Gastroesophageal sphincter (tissue), 4 donors: Measurements from ENCODE around the gene FAM120A. TPM values are rescaled to one million over a fixed set of nuclear protein-coding genes. Genes with fewer than 3 reads are reported as not detected.

Experiments used
- ATAC-seq: fragments of 150-250 bp; one replicate; pipeline ENCODE4 v1.9.1; 2016; ENCODE audit warnings: mild to moderate bottlenecking, moderate library complexity
- H3K27ac ChIP-seq, 4 donors: fragments of 200-600 bp; sonication (generic) in 3 of 4; 1 replicate in 3 of 4; 2 replicates in 1 of 4; pipeline ENCODE4 v1.5.1; 2016 to 2019
- H3K27me3 ChIP-seq: fragments of 200-600 bp; sonication (generic); one replicate; pipeline ENCODE4 v1.5.1; 2019
- H3K36me3 ChIP-seq, 2 donors: fragments of 200-600 bp; sonication (generic); one replicate each; pipeline ENCODE4 v1.5.1; 2019; ENCODE audit warnings: control low read depth in 1 of 2
- H3K4me1 ChIP-seq, 3 donors: fragments of 200-600 bp; sonication (generic); 1 replicate in 2 of 3; 2 replicates in 1 of 3; pipeline ENCODE4 v1.5.1; 2016 to 2019; ENCODE audit warnings: control low read depth in 2 of 3
- H3K4me3 ChIP-seq, 2 donors: fragments of 200-600 bp; sonication (generic); one replicate each; pipeline ENCODE4 v1.5.1; 2019; ENCODE audit warnings: mild to moderate bottlenecking in 1 of 2, moderate library complexity in 1 of 2
- H3K9me3 ChIP-seq, 3 donors: fragments of 200-600 bp; sonication (generic); one replicate each; pipeline ENCODE4 v1.5.1; 2017 to 2019; ENCODE audit warnings: control low read depth in 2 of 3
- EP300 ChIP-seq: sonication (generic); formaldehyde crosslinking; IDR thresholded peaks from one replicate; pipeline ENCODE4 v1.6.1; 2017; ENCODE audit warnings: antibody characterized with exemption, mild to moderate bottlenecking
- POLR2A ChIP-seq, 2 donors: fragments of 450-650 bp; IDR thresholded peaks; one replicate each; pipeline ENCODE4 v1.6.1; 2017; ENCODE audit warnings: antibody characterized with exemption in 2 of 2, mild to moderate bottlenecking in 2 of 2, moderate library complexity in 1 of 2
- POLR2AphosphoS5 ChIP-seq: sonication (generic); formaldehyde crosslinking; IDR thresholded peaks from one replicate; pipeline ENCODE4 v1.6.1; 2017; ENCODE audit warnings: antibody characterized with exemption
- WGBS, 2 donors: methylation state at CpG; one replicate each; pipeline ENCODE4 v1.1.5; 2018; ENCODE audit warnings: low coverage in 1 of 2; 5-methylcytosine and 5-hydroxymethylcytosine counted together
- total RNA-seq, 4 donors: library from RNA; depleted of rRNA; stranded (reverse); fragments of >200 nt; gene quantifications; one replicate each; pipeline ENCODE4 v1.1.0, GENCODE V29; 2016
- TF ChIP-seq, protein P1 (sequence below), 4 experiments: fragments of 200-600 bp in 2 of 4; fragments of 450-650 bp in 2 of 4; sonication (generic) in 1 of 4; IDR thresholded peaks; one replicate each; pipeline ENCODE4 v1.5.1; 2017 to 2019; ENCODE audit warnings: antibody characterized with exemption in 4 of 4, mild to moderate bottlenecking in 2 of 4, moderate library complexity in 2 of 4

The FAM120A gene
- total RNA-seq, 4 donors from 2014 or later = 68.6 to 116 (median 75.7) TPM

DNA sequence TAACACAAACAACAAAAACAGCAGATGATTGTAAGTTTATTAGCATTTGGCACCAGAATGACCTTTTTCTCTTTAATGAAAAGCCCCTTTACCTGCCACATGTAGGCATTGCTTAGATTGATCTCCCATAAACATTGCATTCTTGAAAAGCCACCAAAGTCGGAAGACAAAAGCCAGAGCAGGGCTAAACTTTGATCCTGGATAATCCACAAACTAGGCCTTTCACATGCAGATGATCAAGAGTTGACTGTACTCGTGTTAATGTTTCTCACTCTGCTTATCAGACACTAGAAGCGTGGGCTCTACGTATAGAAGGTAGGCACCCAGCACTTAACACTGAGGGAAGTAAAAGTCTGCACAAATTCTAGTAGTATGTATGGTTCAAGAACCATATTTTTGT, 103.9 kb downstream of the FAM120A start:
- H3K4me1 ChIP-seq = peaks cover 0 to 40% (median 0%) of the 10 kb centered on the region in 3 donors
- H3K9me3 ChIP-seq = no peaks in the 10 kb centered on the region
- H3K27me3 ChIP-seq = no peaks in the 10 kb centered on the region
- H3K27ac ChIP-seq = no peak overlapping the region
- ATAC-seq = no peak
- TF ChIP-seq POLR2A (IDR thresholded peaks at IDR 0.05) (no peak), EP300 (no peak), POLR2AphosphoS5 (no peak)
- TF ChIP-seq, protein P1, sequence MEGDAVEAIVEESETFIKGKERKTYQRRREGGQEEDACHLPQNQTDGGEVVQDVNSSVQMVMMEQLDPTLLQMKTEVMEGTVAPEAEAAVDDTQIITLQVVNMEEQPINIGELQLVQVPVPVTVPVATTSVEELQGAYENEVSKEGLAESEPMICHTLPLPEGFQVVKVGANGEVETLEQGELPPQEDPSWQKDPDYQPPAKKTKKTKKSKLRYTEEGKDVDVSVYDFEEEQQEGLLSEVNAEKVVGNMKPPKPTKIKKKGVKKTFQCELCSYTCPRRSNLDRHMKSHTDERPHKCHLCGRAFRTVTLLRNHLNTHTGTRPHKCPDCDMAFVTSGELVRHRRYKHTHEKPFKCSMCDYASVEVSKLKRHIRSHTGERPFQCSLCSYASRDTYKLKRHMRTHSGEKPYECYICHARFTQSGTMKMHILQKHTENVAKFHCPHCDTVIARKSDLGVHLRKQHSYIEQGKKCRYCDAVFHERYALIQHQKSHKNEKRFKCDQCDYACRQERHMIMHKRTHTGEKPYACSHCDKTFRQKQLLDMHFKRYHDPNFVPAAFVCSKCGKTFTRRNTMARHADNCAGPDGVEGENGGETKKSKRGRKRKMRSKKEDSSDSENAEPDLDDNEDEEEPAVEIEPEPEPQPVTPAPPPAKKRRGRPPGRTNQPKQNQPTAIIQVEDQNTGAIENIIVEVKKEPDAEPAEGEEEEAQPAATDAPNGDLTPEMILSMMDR (IDR thresholded peaks at IDR 0.05) = no peak
- no peak overlapping the region for H3K4me3 ChIP-seq
- H3K36me3 ChIP-seq = peaks cover 0 to 84% of the 10 kb centered on the region in 2 donors
- 28 to 45% methylated on average over 4 of the region's 4 CpGs for WGBS, 2 donors

DNA sequence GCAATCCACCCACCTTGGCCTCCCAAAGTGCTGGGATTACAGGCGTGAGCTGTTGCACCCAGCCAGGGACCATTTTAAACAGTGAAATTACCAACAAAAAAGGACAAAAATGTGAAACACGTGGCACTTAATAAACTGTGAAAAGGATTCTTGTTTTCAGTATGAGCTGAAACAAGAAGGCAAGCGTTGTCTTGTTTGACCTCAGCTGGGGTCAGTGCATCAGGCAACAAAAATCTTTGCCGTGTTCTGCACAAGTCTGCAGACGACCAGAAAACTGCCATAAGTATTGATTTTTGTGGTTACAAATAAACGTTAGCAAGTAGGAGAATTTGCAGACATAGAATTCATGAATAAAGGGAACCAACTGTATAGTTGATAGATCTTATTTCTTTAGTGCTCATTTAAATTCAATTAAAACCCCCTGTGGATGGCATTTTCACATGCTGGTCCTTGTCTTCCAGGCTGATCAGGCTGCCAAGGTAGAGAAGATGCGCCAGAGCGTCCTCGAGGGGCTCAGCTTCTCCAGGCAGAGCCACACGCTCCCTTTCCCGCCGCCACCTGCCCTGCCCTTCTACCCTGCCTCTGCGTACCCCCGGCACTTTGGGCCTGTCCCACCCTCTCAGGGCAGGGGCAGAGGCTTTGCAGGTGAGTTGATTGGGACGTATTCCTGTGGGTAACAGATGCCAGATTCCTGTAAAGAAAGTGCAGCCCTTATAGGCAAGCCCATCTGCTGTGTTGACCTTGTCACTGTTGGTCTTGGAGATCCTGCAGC, 106.1 kb downstream of the FAM120A start:
- Histone ChIP-seq H3K4me1 (peaks cover 0 to 40% (median 0%) of the 10 kb centered on the region in 3 donors), H3K27ac (no peak overlapping the region), H3K36me3 (peaks cover 0 to 85% of the 10 kb centered on the region in 2 donors), H3K9me3 (no peaks in the 10 kb centered on the region), H3K27me3 (no peaks in the 10 kb centered on the region), H3K4me3 (no peak overlapping the region)
- WGBS, 2 donors = 79 to 86% methylated on average over 7 to 8 of the region's 15 CpGs
- no peak for ATAC-seq
- no peak for TF ChIP-seq EP300
- no peak for TF ChIP-seq POLR2AphosphoS5
- TF ChIP-seq, protein P1 (IDR thresholded peaks at IDR 0.05) = no peak
- no peak for TF ChIP-seq POLR2A (IDR thresholded peaks at IDR 0.05)

DNA sequence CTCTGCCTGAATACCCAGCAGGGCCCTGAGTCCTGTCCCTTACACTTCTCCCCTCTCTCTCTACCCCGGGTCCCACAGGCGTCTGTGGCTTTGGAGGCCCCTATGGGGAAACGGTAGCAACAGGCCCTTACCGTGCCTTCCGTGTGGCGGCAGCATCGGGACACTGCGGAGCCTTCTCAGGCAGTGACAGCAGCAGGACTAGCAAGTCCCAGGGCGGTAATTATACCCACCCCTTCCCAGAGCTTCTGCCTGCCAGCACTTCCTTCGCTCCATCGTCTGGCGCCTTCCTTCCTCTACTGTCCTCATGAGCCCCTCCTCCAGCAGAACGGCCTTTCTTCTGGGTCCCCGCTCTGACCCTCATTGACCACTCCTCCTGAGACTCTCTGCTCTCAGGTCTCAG, 107.0 kb downstream of the FAM120A start:
- Histone ChIP-seq H3K27ac (no peak overlapping the region), H3K4me1 (peaks cover 0 to 32% (median 0%) of the 10 kb centered on the region in 3 donors), H3K4me3 (no peak overlapping the region), H3K27me3 (no peaks in the 10 kb centered on the region), H3K9me3 (no peaks in the 10 kb centered on the region), H3K36me3 (peaks cover 0 to 85% of the 10 kb centered on the region in 2 donors)
- no peak for TF ChIP-seq POLR2AphosphoS5
- TF ChIP-seq, protein P1 (IDR thresholded peaks at IDR 0.05) = no peak
- TF ChIP-seq POLR2A (IDR thresholded peaks at IDR 0.05) = no peak
- TF ChIP-seq EP300 = no peak
- no peak for ATAC-seq
- WGBS, 2 donors = 88 to 92% methylated on average over 7 to 11 of the region's 14 CpGs

DNA sequence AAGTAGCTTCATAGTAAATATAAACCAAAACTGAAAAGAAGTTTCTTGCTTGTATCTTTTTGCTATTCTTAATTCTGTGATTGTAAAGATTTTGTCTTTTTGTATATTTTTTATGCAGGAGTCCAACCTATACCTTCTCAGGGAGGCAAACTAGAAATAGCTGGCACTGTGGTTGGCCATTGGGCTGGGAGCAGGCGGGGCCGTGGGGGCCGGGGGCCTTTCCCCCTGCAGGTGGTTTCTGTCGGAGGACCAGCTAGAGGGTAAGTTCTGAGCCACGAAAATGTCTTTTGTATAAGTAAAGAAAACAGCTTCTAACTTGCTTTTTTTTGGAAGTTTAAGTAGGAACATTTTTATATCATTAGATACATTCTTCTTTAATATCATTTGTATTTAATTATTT, 109.5 kb downstream of the FAM120A start:
- Histone ChIP-seq H3K4me3 (no peak overlapping the region), H3K36me3 (peaks cover 0 to 88% of the 10 kb centered on the region in 2 donors), H3K4me1 (peaks cover 0 to 9% (median 0%) of the 10 kb centered on the region in 3 donors), H3K27ac (no peak overlapping the region), H3K9me3 (no peaks in the 10 kb centered on the region), H3K27me3 (no peaks in the 10 kb centered on the region)
- WGBS, 2 donors = 75 to 83% methylated on average over 3 to 5 of the region's 5 CpGs
- TF ChIP-seq, protein P1 (IDR thresholded peaks at IDR 0.05) = no peak
- TF ChIP-seq EP300 (no peak), POLR2AphosphoS5 (no peak), POLR2A (IDR thresholded peaks at IDR 0.05) (no peak)
- no peak for ATAC-seq

DNA sequence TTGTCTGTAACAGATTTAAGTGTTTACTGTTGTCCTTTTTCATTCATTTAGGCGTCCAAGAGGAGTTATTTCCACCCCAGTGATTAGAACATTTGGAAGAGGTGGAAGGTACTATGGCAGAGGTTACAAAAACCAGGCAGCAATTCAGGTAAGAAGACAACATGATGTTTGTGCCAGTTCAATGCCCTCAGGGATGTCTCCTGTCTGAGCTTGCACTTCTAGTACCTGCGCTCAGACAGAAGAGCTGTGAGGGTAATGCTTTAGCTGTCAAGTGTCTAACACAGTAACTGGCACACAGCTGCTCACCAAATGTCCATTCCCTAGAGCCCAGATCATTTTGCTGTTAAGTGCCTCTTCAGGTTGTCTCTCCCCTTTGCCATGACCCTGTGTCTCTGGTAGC, 110.7 kb downstream of the FAM120A start:
- Histone ChIP-seq H3K9me3 (no peaks in the 10 kb centered on the region), H3K27ac (no peak overlapping the region), H3K4me1 (peaks cover 0 to 8% (median 1%) of the 10 kb centered on the region in 3 donors), H3K27me3 (no peaks in the 10 kb centered on the region), H3K36me3 (peaks cover 0 to 77% of the 10 kb centered on the region in 2 donors), H3K4me3 (no peak overlapping the region)
- ATAC-seq = no peak
- TF ChIP-seq POLR2A (IDR thresholded peaks at IDR 0.05) = no peak
- TF ChIP-seq, protein P1 (IDR thresholded peaks at IDR 0.05) = no peak
- no peak for TF ChIP-seq EP300
- no peak for TF ChIP-seq POLR2AphosphoS5
- 77 to 100% methylated on average over 1 to 2 of the region's 2 CpGs for WGBS, 2 donors
